K562 (cell line): ENCODE data around the gene PLA2G4C. TPM values are rescaled to one million over a fixed set of nuclear protein-coding genes. Genes with fewer than 3 reads are reported as not detected.
A peak's percentile ranks its signal among the peaks of the same experiment; 100 is the strongest.

ENCODE experiments used
- DEAF1 ChIP-seq: fragments of 450-650 bp; formaldehyde crosslinking; IDR thresholded peaks from 2 replicates; pipeline ENCODE4 v1.4.0; 2020; ENCODE audit warnings: mild to moderate bottlenecking, moderate library complexity
- GATAD2A ChIP-seq: fragments of 450-650 bp; IDR thresholded peaks from 2 replicates; pipeline ENCODE4 v1.6.1; 2017
- GATAD2B ChIP-seq: fragments of 450-650 bp; IDR thresholded peaks from 2 replicates; pipeline ENCODE4 v1.6.1; 2017; ENCODE audit warnings: mild to moderate bottlenecking, borderline replicate concordance
- KDM4B ChIP-seq, 2 experiments: fragments of 450-650 bp in 1 of 2; sonication (generic) in 1 of 2; IDR thresholded peaks; 2 replicates each; pipeline ENCODE4 v1.6.1; 2016 to 2017; ENCODE audit warnings: borderline replicate concordance in 2 of 2, antibody characterized with exemption in 1 of 2, low read depth in 1 of 2, mild to moderate bottlenecking in 1 of 2
- KLF16 ChIP-seq: IDR thresholded peaks from 2 replicates; pipeline ENCODE4 v1.6.1; 2016; ENCODE audit warnings: antibody characterized with exemption
- MAFG ChIP-seq: fragments of 450-650 bp; conservative IDR thresholded peaks from 2 replicates; pipeline ENCODE4 v1.6.1; 2016; ENCODE audit warnings: missing genetic modification characterization, missing compliant biosample characterization
- PBX2 ChIP-seq, 2 experiments: IDR thresholded peaks in 1 of 2; conservative IDR thresholded peaks in 1 of 2; 2 replicates each; pipeline ENCODE4 v1.6.1; 2016; ENCODE audit warnings: low read depth in 2 of 2, mild to moderate bottlenecking in 1 of 2, missing compliant biosample characterization in 1 of 2, missing genetic modification characterization in 1 of 2, moderate library complexity in 1 of 2
- ZC3H4 ChIP-seq: sonication (generic); formaldehyde crosslinking; IDR thresholded peaks from 2 replicates; pipeline ENCODE4 v1.9.0; 2021; ENCODE audit warnings: missing genetic modification reagents, borderline replicate concordance
- ZNF175 ChIP-seq: fragments of 200-800 bp; sonication (Bioruptor generic); IDR thresholded peaks from 2 replicates; pipeline ENCODE4 v1.6.1; 2016; ENCODE audit warnings: low read depth, mild to moderate bottlenecking, missing genetic modification characterization, missing compliant biosample characterization
- ZNF324 ChIP-seq: fragments of 250-450 bp; sonication (Bioruptor Pico); IDR thresholded peaks from 2 replicates; pipeline ENCODE4 v1.4.0; 2020; ENCODE audit warnings: mild to moderate bottlenecking
- ZNF444 ChIP-seq: fragments of 250-450 bp; sonication (Bioruptor Pico); IDR thresholded peaks from 2 replicates; pipeline ENCODE4 v1.4.0; 2020; ENCODE audit warnings: mild to moderate bottlenecking, moderate library complexity
- ZNF518B ChIP-seq: fragments of 250-450 bp; sonication (Bioruptor Pico); IDR thresholded peaks from 2 replicates; pipeline ENCODE4 v1.5.0; 2021; ENCODE audit warnings: mild to moderate bottlenecking, moderate library complexity
- polyA plus RNA-seq, 8 experiments: library from polyadenylated mRNA; depleted of rRNA in 4 of 8; stranded (reverse) in 5 of 8; unstranded in 3 of 8; fragments of >200 nt; fragmentation: Nextera tagmentation in 2 of 8; fragmentation: Illumina TruSeq in 1 of 8; extraction: Ambion mirVana in 2 of 8; extraction: Trizol in 1 of 8; gene quantifications; 2 replicates each; pipeline versions ENCODE4 v1.2.1 to v1.2.3, GENCODE V29; 2011 to 2014; ENCODE audit warnings: inconsistent platforms in 1 of 8, missing spikeins in 1 of 8
- total RNA-seq, 7 experiments: library from RNA; depleted of rRNA in 6 of 7; stranded (reverse); fragments of >200 nt in 6 of 7; fragmentation: Illumina TruSeq in 2 of 7; extraction: Trizol in 2 of 7; gene quantifications; 2 replicates each; pipeline versions ENCODE4 v1.2.1 to v1.2.3, GENCODE V29; 2011 to 2021; ENCODE audit warnings: low replicate concordance in 1 of 7

Gene PLA2G4C
- total and polyA plus RNA-seq, 9 of the 15 experiments (the other 6 are each of a cell fraction or from before 2014, with no cell fraction given), result 0.27 to 0.35 (median 0.35) TPM; not detected in 6

- TF ChIP-seq DEAF1 (CRISPR knock-in tag), result peak; percentile 65; the same call in 1 of the 2 replicates
- TF ChIP-seq KLF16, result peak; percentile 45; the same call in 1 of the 2 replicates
- no peak for TF ChIP-seq ZNF324 (CRISPR knock-in tag)
- peak; percentile 69 for TF ChIP-seq MAFG (tag)
- no peak for TF ChIP-seq GATAD2A
- no peak for TF ChIP-seq KDM4B (IDR thresholded peaks at IDR 0.05; ENCODE audit: borderline replicate concordance in 2 of 2, low read depth in 1 of 2)
- TF ChIP-seq ZC3H4, result no peak
- TF ChIP-seq ZNF444 (CRISPR knock-in tag), result no peak
- no peak for TF ChIP-seq GATAD2B
- TF ChIP-seq ZNF175 (CRISPR knock-in tag), result no peak
- no peak for TF ChIP-seq ZNF518B (CRISPR knock-in tag)
- no peak for TF ChIP-seq PBX2 (CRISPR knock-in tag; IDR thresholded peaks at IDR 0.05; ENCODE audit: low read depth)
- TF ChIP-seq PBX2 (tag; conservative IDR thresholded peaks at IDR 0.05; ENCODE audit: low read depth), result no peak
Measured at GRCh38 chr19:48152551-48152950, 41.9 kb upstream of the PLA2G4C start (continued).
